CD4-positive, alpha-beta T cell (primary cell): Measurements from ENCODE around the gene PPP1R3G. TPM values are rescaled to one million over a fixed set of nuclear protein-coding genes. Genes with fewer than 3 reads are reported as not detected.

Experiments used
- ATAC-seq: fragments of 200-7000 bp; cut with Tn5 transposase; one replicate; pipeline ENCODE4 v1.10.0; 2022; ENCODE audit warnings: mild to moderate bottlenecking; ENCODE audit not compliant: poor library complexity
- CTCF ChIA-PET: fragments of 350-600 bp; sonication (Branson Sonifier 250); formaldehyde crosslinking; loops from one replicate; lab custom pipeline; 2021; ENCODE audit warnings: antibody characterized with exemption, inconsistent platforms; lab: Charles Lee
- POLR2A ChIA-PET: fragments of 350-600 bp; sonication (Branson Sonifier 250); formaldehyde crosslinking; loops from one replicate; lab custom pipeline; 2021; ENCODE audit warnings: antibody characterized with exemption, inconsistent platforms; lab: Charles Lee
- DNase-seq, 14 experiments: peaks; one replicate each; pipeline ENCODE4 v3.0.0-alpha.2; 2013 to 2020; ENCODE audit warnings: mixed read lengths in 2 of 14
- H3K27ac ChIP-seq, 2 donors: one replicate each; pipeline versions ENCODE4 v1.5.1 to v1.7.0; 2013; ENCODE audit warnings: low read length in 2 of 2, low read depth in 1 of 2, mild to moderate bottlenecking in 1 of 2
- H3K27me3 ChIP-seq, 2 experiments: 1 replicate in 1 of 2; 2 replicates in 1 of 2; pipeline versions ENCODE4 v1.6.1 to v1.7.0; 2013; ENCODE audit warnings: low read length in 2 of 2, control low read depth in 1 of 2, mild to moderate bottlenecking in 1 of 2, moderate library complexity in 1 of 2; ENCODE audit not compliant: insufficient read depth in 2 of 2, control insufficient read depth in 1 of 2
- H3K36me3 ChIP-seq: one replicate; pipeline ENCODE4 v1.6.1; 2013; ENCODE audit warnings: low read length, control low read depth; ENCODE audit not compliant: insufficient read depth
- H3K4me1 ChIP-seq: one replicate; pipeline ENCODE4 v1.6.1; 2013; ENCODE audit warnings: low read length, control low read depth; ENCODE audit not compliant: insufficient read depth
- H3K4me3 ChIP-seq: one replicate; pipeline ENCODE4 v1.5.1; 2013; ENCODE audit warnings: mild to moderate bottlenecking, low read length, moderate library complexity
- H3K9me3 ChIP-seq, 2 experiments: 1 replicate in 1 of 2; 2 replicates in 1 of 2; pipeline versions ENCODE4 v1.6.1 to v1.7.0; 2013; ENCODE audit warnings: low read length in 2 of 2, mild to moderate bottlenecking in 2 of 2, control low read depth in 1 of 2, moderate library complexity in 1 of 2; ENCODE audit not compliant: control insufficient read depth in 1 of 2, insufficient read depth in 1 of 2
- H3K27ac Mint-ChIP-seq: one replicate; pipeline ENCODE4 v1.8.0; 2020; ENCODE audit warnings: mixed read lengths
- H3K27me3 Mint-ChIP-seq: one replicate; pipeline ENCODE4 v1.8.0; 2021; ENCODE audit warnings: mixed read lengths
- H3K36me3 Mint-ChIP-seq: one replicate; pipeline ENCODE4 v1.8.0; 2021; ENCODE audit warnings: low read depth, mixed read lengths
- H3K4me1 Mint-ChIP-seq: one replicate; pipeline ENCODE4 v1.8.0; 2021; ENCODE audit warnings: low read depth, mixed read lengths
- H3K4me3 Mint-ChIP-seq: one replicate; pipeline ENCODE4 v1.8.0; 2020; ENCODE audit warnings: mild to moderate bottlenecking, mixed read lengths
- H3K9me3 Mint-ChIP-seq: one replicate; pipeline ENCODE4 v1.8.0; 2020; ENCODE audit warnings: mixed read lengths
- CTCF ChIP-seq: fragments of 200-600 bp; IDR thresholded peaks from one replicate; pipeline ENCODE4 v1.8.0; 2022; ENCODE audit warnings: antibody characterized with exemption, mild to moderate bottlenecking
- intact Hi-C, 2 experiments: fragments of 100-400 bp; cut with DNase I in 1 of 2; cut with micrococcal nuclease in 1 of 2; formaldehyde crosslinking; loops; one replicate each; pipeline versions ENCODE4 v1.15.1 to v1.9.0; 2023 to 2025; cut with DNase I, micrococcal nuclease
- total RNA-seq, 174 experiments: library from RNA in 2 of 174; stranded (reverse) in 2 of 174; gene quantifications; one replicate each; pipeline ENCODE4 v1.2.3 and lab custom pipeline; 2021 to 2026

Gene PPP1R3G
- total RNA-seq, 2 experiments from 2014 or later: not detected

GRCh38 chr6:5067305-5067704 lies 17.8 kb upstream of the PPP1R3G start:
- peaks cover 3% of the 10 kb centered on the region for H3K27me3 Mint-ChIP-seq
- no peak overlapping the region for H3K4me3 ChIP-seq
- no peak overlapping the region for H3K27ac Mint-ChIP-seq
- ATAC-seq (no peak), DNase-seq (no peak)
- no peak overlapping the region for H3K4me3 Mint-ChIP-seq
- peaks cover 0 to 5% of the 10 kb centered on the region in 2 experiments for H3K9me3 ChIP-seq
- intact Hi-C loops: no loop called here
- H3K4me1 Mint-ChIP-seq: no peaks in the 10 kb centered on the region
- H3K36me3 Mint-ChIP-seq: no peaks in the 10 kb centered on the region
- H3K27ac ChIP-seq: no peak overlapping the region
- ChIA-PET POLR2A (no interaction called here), CTCF (no interaction called here)
- no peaks in the 10 kb centered on the region for H3K36me3 ChIP-seq
- H3K4me1 ChIP-seq: no peaks in the 10 kb centered on the region
- H3K9me3 Mint-ChIP-seq: no peaks in the 10 kb centered on the region
- no peak for TF ChIP-seq CTCF
- no peaks in the 10 kb centered on the region for H3K27me3 ChIP-seq

GRCh38 chr6:5068153-5068751 lies 16.9 kb upstream of the PPP1R3G start:
- Histone ChIP-seq H3K36me3 (no peaks in the 10 kb centered on the region), H3K9me3 (peaks cover 0 to 5% of the 10 kb centered on the region in 2 experiments), H3K4me1 (no peaks in the 10 kb centered on the region), H3K4me3 (no peak overlapping the region), H3K27me3 (no peaks in the 10 kb centered on the region), H3K27ac (no peak overlapping the region)
- Mint-ChIP-seq H3K27me3 (peaks cover 3% of the 10 kb centered on the region), H3K4me3 (no peak overlapping the region), H3K4me1 (no peaks in the 10 kb centered on the region), H3K36me3 (no peaks in the 10 kb centered on the region), H3K27ac (no peak overlapping the region), H3K9me3 (no peaks in the 10 kb centered on the region)
- ChIA-PET POLR2A (no interaction called here), CTCF (no interaction called here)
- ATAC-seq (no peak), DNase-seq (no peak)
- no peak for TF ChIP-seq CTCF
- intact Hi-C loops: no loop called here

GRCh38 chr6:5071216-5071615 lies 13.9 kb upstream of the PPP1R3G start:
- DNase-seq (no peak), ATAC-seq (no peak)
- peaks cover 0 to 5% of the 10 kb centered on the region in 2 experiments for H3K9me3 ChIP-seq
- no peaks in the 10 kb centered on the region for H3K36me3 ChIP-seq
- no peaks in the 10 kb centered on the region for H3K27me3 ChIP-seq
- Mint-ChIP-seq H3K36me3 (no peaks in the 10 kb centered on the region), H3K9me3 (no peaks in the 10 kb centered on the region), H3K27me3 (peaks cover 11% of the 10 kb centered on the region), H3K4me1 (no peaks in the 10 kb centered on the region), H3K27ac (no peak overlapping the region), H3K4me3 (no peak overlapping the region)
- H3K4me3 ChIP-seq: no peak overlapping the region
- CTCF ChIA-PET: no interaction called here
- no peak for TF ChIP-seq CTCF
- H3K27ac ChIP-seq: no peak overlapping the region
- intact Hi-C loops: no loop called here
- POLR2A ChIA-PET: no interaction called here
- no peaks in the 10 kb centered on the region for H3K4me1 ChIP-seq
